GM21515 (cell line): Measurements from ENCODE around the gene LAGE3.

Experiments used
- ATAC-seq: cut with Tn5 transposase; IDR thresholded peaks from one replicate; pipeline ENCODE4 v1.9.1; 2021; ENCODE audit not compliant: unreplicated experiment

Gene LAGE3

DNA sequence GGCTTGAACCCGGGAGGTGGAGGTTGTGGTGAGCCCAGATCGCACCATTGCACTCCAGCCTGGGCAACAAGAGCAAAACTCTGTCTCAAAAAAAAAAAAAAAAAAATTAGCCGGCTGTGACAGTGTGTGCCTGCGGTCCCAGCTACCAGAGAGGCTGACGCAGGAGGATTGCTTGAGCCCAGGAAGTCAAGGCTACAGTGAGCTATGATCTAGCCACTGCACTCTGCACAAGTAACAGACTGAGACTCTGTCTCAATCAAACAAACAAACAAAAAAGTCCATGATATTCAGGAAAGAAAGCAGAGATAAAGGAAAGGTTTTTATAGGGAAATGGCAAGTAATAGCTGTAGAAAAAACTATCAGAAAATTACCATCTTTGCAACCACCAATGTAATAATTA, 2.1 kb upstream of the LAGE3 start:
- ATAC-seq = no peak

DNA sequence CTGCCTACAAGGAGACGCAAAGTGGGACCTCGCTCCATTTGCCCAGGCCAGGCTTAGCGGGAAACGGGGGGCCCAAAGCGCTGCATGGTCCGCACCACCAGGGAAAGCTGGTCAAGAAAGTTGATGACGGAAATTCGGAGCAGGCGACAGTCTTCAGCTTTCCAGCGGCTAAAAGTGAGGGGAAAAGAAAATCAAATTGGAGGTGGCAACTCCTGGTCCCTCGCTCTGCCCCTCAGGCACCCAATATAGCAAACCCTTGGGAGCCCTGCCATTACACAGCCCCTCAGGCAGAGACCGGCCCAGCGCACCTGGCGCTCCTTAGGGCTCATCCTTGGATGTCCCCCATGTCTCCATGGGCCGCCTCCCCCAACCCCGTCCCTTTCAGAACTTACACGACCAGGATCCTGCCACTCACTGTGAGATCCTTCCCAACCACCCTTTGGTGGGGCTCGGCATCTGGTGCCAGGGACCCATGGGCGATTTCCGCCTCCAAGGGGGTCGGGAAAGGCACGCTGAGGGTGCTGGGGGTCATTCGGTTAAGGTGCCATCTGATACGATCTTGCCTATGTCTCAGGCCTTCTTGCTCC, 1.1 kb downstream of the LAGE3 start:
- ATAC-seq = no peak

DNA sequence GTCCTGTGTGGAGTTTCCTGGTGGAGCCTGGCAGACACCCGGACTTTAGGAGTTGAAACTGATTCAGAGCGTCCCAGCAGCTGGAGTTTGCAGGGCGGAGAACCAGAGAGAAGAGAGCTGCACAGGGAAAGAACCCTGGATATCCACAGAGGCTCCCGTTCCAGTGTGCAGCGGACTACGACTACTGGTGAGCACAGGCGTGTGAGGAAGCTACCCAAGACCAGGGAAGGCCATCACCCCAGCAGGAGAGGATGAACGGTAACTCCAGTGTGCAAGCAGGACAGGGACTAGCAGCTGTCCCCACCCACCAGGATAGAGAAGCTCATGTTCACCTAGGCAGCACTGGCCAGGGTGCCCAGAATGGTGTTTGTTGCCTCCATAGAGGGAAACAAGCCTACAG, 2.3 kb downstream of the LAGE3 start:
- ATAC-seq = no peak

DNA sequence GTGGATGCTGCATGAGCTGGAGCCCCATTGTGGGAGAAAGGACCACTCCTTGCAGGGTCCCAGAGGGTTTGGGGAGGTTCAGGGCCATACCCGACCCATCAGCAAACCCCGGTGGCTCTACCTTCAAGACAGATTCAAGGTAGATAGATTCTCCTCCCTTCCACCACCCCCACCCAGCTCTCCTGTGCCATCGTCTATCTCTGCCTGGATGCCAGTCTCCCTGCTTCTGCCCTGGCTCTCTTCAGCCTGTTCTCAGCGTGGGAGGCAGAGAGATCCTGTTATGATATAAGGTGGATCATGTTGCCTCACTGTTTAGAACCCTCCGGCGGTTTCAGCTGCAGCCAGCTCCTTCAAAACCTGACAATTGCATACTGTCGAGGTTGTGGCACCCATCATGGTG, 5.4 kb downstream of the LAGE3 start:
- ATAC-seq = no peak

DNA sequence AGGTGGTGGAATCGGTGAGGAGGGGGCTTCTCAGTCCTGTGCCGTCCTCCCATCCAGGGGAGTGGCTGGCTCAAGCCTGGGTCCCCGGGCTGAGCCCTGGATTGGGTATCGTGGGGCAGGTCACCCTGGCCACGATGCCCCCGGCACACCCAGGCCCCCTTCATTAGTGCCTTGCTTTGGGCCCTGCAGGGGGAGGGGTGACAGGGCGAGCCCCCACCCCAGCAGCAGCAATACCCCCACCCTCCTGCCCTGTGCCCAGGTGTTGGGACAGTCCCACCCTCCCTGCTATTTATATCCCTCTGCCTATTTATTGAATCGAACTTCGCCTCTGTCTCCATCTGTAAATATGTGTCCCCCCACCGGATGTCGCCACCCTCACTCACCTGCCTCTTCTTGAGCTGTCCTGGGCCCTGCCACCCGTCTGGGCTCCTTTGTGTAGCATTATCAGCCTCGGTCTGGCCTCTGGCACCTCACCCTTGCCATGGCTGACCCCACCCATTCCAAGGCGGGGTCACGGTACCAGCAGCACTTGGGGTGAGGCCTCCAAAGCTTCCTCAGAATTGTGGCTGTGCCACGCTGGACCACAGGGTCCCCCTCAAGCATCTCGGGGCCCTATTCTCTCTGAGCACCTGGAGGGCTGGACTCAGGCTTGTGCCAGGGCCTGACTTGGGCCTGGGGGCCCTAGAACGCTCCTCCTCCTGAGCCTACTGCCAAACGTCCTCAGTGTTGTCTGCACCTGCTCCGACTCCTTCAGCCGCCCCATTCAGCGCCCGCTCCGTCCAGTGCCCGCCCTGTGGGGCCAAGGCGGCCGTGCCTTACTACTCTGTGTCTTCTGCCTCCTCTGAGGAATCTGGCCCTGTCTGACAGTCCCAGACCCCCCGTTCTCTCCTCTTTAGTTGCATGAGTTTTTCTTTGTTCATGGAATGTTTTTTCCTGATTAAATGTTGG, 6.1 kb downstream of the LAGE3 start:
- no peak for ATAC-seq

DNA sequence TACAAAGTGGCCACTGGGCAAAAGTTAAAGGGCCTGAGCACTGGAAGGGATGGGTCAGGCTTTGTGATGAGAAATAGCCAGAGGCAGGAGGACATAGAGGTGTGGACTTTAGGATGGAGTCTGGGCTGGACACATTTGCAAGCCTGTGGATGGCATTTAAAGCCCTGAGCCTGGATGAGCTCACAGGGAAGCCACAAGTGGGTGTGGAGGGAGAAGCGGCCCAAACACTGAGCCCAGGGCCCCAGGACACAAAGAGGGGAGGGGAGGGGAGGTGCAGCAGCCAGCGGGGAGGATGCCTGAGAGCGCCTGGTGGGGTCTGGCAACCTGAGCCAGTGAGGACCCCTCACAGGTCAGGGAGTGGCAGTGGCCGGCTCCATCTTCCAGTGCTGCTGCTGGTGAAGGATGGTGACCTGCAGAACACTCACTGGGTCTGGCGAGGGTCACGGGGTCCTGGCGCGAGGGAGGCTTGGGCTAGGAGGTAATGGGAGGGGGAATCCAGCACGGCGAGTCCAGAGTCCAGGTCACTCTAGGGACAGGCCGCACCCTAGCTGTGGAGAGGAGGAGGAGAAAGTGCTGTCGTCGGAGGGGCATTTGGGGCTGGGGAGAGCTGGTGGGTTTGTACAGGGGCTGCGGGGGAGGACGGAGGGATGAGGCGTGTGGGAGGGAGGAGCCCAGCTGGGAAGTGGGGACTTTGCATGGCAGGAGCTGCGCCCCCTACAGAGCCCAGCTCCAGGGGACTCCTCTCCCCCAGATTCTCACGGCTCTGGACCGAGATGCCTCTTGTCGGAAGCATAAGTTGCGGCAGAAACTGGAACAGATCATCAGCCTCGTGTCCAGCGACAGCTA, 7.0 kb downstream of the LAGE3 start:
- no peak for ATAC-seq

DNA sequence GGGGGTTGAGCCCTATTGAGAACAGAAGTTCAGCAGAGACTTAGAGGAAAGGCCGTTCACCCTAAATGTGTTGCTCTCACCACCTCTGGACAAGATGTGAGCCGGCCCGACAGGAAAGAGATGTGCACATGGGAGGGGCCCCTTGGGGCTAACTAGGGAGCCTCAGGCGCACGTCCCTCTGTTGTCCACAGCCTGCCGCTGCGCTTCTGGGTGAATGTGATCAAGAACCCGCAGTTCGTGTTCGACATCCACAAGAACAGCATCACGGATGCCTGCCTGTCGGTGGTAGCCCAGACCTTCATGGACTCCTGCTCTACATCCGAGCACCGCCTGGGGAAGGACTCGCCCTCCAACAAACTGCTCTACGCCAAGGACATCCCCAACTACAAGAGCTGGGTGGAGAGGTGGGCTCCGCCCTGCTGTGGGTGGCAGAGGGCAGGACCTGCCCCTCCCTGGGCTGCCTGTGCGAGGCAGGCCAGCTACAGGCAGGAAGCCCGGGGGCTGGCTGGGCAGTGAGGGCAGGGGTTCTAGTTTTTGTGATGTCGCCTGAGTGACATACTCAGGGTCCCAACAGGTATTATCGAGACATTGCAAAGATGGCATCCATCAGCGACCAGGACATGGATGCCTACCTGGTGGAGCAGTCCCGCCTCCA, 8.0 kb downstream of the LAGE3 start:
- no peak for ATAC-seq

DNA sequence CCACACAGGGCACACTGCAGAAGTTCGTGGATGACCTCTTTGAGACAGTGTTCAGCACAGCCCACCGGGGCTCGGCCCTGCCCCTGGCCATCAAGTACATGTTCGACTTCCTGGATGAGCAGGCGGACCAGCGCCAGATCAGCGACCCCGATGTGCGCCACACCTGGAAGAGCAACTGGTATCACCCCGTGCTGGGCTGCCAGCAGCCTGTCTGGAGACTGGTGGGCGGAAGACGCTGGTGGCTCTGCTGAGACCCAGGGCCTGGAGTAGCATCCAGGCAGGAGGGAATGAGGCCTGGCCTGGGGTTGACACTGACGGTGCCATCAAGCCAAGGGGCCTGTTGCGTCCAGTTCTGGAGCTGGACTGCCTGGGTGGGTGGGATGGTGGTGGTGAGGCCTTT, 8.6 kb downstream of the LAGE3 start:
- no peak for ATAC-seq

DNA sequence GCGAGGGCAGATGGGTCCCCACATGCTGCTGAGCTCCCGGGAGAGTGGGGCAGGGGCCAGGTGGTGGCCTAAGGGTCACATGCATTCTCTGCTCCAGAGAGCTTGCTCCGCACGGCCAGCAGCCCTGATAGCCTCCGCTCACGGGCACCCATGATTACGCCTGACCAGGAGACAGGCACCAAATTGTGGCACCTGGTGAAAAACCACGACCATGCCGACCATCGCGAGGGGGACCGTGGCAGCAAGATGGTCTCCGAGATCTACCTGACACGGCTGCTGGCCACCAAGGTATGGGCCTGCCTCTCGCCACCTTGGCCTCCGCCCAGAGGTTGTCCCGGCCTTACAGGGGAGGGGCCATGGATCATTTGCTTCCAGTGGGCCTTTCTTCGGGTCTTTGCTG, 9.2 kb downstream of the LAGE3 start:
- ATAC-seq = no peak

DNA sequence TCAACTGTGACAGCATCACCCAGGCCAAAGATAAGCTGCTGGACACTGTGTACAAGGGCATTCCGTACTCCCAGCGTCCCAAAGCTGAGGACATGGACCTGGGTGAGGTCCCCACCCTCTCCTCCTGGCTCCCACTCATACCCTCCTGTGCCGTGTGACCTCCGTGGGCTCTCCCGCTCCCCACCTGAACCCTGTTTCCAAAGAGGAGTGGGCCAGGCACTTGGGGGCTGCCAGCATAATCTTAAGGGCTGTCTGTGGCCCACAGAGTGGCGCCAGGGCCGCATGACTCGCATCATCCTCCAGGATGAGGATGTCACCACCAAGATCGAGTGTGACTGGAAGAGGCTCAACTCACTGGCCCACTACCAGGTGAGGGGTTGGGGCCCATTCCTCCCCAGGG, 10.0 kb downstream of the LAGE3 start:
- ATAC-seq = no peak

DNA sequence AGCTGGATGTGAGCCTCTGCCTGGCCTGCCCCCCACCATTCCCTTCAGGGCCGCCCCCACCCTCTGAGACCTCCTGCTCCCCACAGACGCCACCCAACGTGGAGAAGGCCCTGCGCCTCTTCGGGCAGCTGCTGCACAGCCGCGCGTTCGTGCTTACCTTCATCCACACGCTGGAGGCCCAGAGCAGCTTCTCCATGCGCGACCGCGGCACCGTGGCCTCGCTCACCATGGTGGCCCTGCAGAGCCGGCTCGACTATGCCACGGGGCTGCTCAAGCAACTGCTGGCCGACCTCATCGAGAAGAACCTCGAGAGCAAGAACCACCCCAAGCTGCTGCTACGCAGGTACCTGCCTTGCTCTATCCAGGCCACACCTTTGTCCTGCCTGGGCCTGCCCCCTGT, 10.9 kb downstream of the LAGE3 start:
- no peak for ATAC-seq

DNA sequence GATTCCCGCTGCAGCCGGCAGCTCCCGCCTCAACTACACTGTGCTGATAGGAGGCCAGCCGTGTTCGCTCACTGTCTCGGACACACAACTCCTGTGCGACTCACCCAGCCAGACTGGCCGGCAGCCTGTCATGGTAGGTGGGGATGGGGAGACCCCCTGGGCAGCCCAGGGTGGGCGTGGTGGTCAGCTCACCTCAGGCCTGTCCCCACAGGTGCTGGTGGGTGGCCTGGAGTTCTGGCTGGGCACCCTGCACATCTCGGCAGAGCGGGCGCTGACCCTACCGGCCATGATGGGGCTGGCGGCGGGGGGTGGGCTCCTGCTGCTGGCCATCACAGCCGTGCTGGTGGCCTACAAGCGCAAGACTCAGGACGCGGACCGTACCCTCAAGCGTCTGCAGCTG, 11.5 kb downstream of the LAGE3 start:
- no peak for ATAC-seq

DNA sequence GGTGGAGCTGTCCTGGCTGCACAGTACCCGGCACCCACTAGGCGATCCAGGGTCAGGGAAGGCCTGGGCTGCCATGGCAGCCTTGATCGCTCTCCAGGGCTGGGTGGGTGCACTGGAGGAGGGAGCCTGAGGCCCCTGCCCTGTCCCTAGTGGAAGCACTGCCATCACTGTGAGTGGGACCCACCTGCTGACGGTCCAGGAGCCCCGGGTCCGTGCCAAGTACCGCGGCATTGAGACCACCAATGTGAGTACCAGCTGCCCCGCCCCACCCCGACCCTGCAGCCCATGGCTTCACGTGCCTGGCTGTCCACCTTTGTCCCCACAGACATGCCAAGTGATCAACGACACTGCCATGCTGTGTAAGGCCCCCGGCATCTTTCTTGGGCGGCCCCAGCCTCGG, 12.2 kb downstream of the LAGE3 start:
- ATAC-seq = no peak

DNA sequence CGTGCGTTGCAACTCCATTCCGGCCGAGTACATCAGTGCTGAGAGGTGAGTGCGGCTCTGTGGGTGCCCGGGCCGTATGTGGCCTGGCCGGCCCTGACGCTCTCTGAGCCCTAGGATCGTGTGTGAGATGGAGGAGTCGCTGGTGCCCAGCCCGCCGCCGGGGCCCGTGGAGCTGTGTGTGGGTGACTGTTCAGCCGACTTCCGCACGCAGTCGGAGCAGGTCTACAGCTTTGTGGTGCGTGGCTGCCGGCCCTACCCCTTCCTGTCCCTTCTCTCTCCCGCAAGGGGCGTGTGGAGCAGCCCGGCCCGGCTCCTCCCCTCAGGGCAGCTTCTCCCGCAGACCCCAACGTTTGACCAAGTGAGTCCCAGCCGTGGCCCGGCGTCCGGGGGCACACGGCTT, 13.0 kb downstream of the LAGE3 start:
- ATAC-seq = no peak

DNA sequence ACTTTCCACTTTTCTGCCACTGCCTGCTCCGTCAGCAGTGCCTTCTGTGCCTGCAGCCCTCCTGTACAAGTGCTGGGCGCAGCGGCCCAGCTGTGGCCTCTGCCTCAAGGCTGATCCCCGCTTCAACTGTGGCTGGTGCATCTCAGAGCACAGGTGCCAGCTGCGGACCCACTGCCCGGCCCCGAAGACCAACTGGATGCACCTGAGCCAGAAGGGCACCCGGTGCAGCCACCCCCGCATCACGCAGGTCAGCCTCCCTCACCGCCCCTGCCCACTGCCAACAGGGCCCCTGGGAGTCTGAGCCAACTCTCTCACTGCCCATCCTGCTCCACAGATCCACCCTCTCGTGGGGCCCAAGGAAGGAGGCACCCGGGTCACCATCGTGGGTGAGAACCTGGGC, 13.5 kb downstream of the LAGE3 start:
- no peak for ATAC-seq

DNA sequence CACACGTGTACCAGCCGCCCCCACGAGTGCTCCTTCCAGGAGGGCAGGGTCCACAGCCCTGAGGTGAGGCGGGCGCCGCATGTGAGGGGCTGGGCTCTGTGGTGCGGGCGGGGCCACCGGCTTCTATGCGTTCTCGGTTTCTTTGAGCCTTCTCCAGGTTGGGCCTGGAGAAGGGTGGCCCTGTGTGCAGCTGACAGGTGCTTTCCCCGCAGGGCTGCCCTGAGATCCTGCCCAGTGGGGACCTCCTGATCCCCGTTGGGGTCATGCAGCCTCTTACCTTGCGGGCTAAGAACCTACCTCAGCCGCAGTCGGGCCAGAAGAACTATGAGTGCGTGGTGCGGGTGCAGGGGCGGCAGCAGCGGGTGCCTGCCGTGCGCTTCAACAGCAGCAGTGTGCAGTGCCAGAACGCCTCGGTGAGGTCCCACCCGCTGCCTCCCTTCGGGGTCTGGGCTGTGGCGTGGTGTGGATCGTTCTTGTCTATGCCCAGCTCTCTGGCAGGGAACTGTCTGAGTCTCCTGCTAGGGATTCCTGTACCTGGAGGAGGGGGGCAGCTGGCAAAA, 14.2 kb downstream of the LAGE3 start:
- ATAC-seq = no peak

DNA sequence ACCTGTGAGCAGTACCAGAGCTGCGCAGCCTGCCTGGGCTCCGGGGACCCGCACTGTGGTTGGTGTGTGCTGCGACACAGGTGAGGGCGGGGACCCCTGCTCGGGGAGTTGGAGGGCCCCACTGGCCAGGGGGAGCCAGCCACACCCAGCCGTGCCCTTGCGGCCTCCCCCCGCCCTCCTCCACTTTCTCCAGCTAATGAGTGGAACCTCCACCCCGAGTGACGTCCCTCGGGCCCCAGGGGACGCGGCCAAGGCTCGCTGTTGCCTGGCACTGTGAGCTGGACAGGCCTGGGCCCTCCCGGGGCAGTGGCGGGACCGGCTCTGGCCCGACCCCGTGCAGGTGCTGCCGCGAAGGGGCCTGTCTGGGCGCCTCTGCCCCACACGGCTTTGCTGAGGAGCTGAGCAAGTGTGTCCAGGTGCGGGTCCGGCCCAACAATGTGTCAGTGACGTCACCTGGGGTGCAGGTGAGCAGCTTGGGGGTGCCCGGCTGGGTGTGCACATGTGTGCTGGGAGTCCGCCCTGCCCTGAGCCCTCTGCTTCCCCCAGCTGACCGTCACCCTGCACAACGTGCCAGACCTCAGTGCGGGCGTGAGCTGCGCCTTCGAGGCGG, 15.4 kb downstream of the LAGE3 start:
- ATAC-seq = no peak

DNA sequence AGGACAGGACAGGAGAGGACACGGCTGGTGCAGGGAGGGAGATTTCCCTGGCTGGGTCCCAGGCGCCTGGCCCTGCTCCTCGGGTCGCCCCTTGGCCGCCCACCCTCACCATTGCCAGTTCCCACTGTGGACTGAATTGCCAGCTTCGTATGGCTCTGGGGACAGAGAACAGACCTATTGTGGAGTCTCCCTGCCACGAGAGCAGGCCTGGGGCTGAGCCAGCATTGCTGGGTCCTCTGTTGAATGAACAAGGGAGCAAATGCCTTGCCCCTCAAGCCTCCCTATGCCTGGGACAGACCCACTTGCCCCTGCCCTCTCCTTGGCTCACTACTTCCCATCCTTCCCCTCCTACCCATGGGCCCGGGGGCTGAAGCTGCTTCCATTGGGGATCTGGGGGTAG, 16.7 kb downstream of the LAGE3 start:
- no peak for ATAC-seq

DNA sequence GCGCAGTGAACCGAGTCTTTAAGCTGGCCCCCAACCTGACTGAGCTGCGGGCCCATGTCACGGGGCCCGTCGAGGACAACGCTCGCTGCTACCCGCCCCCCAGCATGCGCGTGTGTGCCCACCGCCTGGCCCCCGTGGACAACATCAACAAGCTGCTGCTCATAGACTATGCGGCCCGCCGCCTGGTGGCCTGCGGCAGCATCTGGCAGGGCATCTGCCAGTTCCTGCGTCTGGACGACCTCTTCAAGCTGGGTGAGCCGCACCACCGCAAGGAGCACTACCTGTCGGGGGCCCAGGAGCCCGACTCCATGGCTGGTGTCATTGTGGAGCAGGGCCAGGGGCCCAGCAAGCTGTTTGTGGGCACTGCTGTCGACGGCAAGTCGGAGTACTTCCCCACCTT, 18.8 kb downstream of the LAGE3 start:
- no peak for ATAC-seq

DNA sequence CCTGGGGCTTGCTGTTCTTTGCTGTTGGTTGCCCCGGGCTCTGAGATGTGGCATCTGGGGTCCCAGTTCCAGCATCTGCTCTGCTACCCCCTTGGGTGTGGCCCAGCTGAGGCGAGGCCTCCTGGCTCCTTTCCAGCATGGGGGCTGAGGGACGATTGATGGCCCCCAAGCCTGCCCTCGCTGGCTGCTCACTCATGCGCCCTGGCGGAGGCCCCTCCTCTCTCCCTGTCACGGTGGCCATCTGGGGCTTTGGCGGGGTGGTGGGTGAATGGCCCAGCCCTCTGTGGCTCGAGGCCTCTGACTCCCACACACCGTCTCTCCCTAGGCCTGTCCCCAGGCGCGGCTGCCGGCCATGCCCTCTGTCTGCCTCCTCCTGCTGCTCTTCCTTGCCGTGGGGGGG, 19.2 kb downstream of the LAGE3 start:
- ATAC-seq = no peak
